GM18511 (cell line): ENCODE measurements around the gene EPS8.

ENCODE experiments used
- ATAC-seq: cut with Tn5 transposase; IDR thresholded peaks from one replicate; pipeline ENCODE4 v1.9.1; 2021; ENCODE audit warnings: mild to moderate bottlenecking, moderate library complexity; ENCODE audit not compliant: unreplicated experiment

Gene EPS8

GRCh38 chr12:15789220-15790171 lies at the start of gene EPS8:
Gene EPS8 (minus strand): TSS chr12:15789388. CDS start chr12:15682951, 106,437 bp downstream.
- ATAC-seq: peak; percentile 91

DNA sequence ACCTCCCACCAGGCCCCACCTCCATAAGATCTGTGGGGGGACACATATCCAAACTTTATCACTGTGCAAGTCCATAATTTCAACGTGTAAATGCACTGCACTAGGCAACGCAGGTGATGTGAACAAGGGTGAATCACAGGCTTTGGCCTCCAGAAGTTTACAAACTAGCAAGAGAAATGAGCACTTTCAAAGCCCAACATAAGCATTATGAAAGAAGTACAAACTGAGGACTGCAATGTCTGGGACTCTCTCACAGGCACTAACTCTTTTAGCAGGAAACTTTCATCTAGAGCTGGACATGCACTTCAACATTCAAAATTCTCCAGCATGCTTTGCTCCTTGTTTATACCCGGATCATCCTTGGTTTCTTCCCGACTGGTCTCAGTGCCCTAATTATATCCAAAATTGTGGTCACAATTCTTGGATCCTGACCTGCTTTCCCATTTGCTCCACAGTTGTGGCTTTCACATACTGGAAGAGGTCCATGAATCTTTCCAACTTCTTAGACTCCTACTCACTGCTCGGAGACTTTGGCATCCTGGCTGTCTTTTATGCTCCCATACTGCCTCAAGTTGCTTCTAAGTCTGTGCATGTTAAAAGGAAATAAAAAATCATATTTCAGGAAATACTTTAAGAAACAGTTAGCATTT lies 48.1 kb upstream of the EPS8 start:
- no peak for ATAC-seq

- no peak for ATAC-seq
Measured at GRCh38 chr12:15834575-15834974, 45.4 kb upstream of the EPS8 start.

DNA sequence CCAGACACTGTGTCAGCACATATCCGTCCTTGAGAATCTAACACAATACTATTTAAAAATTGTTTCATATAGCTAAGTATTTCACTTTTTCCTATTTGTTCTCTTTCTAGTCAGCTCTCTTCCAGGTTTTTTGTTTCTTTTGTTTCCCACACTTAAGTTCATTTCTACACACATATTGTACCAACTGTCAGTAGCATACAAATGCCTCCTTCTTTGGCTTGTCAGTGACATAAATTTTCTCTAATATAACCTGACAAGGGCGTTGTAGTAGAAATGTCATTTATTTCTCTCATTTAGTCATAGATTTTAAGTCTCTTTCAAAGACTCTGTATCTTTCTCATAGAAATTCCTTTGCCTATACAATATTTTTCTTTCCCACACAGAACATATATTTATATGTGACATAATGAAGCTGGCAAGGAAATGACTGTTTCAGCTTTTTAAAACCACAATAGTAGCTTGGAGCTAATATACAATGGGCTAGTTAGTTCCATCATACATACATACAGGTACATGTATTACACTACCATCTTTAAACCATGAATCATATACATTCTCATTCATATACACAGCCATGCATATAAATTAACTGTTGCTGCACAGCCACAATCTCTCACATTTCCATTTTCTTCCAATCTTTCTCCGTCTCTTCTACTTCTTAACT lies 42.3 kb upstream of the EPS8 start:
- ATAC-seq: no peak

DNA sequence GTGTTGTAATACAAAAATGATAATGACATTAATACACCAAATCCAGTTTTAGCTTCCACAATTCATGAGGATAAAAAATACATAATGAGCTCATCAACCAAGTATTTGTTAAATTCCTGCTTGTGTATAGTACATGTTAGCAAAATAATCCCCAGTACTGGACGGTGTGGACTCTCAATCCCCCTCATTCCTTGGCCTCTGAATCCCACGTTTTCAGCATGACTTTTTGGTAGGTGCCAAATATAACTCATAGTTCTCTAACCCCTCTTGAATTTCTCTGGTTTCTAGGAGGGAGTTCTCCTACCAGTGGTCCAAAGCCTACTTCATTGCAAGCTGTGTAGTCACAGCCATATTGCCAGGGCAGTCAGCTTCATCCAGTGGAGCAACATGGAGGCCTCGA lies 41.4 kb upstream of the EPS8 start:
- no peak for ATAC-seq

DNA sequence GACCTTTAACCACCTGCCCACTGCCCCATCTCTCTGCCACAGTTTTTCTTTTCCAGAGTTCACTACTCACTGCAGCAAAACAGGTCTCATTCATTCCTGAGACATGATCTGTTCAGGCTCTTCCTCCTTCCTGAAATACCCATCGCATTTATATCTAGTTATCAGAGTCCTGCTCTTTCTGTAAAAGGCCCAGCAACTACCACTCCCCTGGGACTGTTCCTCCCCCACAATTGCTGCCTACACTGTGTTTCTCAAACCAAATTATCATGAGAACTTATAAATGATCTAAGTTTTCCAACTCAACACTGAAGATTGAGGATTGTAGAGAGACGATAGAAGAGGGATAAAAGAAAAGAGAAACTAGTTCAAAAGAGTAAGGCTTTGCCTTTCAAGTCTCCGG lies 40.8 kb upstream of the EPS8 start:
- no peak for ATAC-seq

DNA sequence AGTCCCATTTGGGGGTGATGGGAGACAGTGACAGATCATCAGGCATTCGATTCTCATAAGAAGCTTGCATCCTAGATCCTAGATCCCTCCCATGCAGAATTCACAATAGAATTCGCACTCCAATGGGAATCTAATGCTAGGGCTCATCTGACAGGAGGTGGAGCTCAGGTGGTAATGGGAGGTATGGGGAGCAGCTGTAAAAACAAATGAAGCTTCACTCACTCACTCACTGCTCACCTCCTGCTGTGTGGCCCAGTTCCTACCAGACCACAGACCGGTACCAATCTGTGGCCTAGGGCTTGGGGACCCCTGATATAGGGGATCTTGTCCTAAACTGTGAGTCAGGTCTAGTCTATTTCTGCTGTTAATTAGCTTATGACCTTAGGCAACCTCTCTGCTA lies 40.1 kb upstream of the EPS8 start:
- no peak for ATAC-seq

GRCh38 chr12:15827136-15827535 lies 37.9 kb upstream of the EPS8 start:
- ATAC-seq: no peak

GRCh38 chr12:15824516-15824915 lies 35.3 kb upstream of the EPS8 start:
- no peak for ATAC-seq

- no peak for ATAC-seq
Measured at GRCh38 chr12:15823360-15824128, 34.4 kb upstream of the EPS8 start.

DNA sequence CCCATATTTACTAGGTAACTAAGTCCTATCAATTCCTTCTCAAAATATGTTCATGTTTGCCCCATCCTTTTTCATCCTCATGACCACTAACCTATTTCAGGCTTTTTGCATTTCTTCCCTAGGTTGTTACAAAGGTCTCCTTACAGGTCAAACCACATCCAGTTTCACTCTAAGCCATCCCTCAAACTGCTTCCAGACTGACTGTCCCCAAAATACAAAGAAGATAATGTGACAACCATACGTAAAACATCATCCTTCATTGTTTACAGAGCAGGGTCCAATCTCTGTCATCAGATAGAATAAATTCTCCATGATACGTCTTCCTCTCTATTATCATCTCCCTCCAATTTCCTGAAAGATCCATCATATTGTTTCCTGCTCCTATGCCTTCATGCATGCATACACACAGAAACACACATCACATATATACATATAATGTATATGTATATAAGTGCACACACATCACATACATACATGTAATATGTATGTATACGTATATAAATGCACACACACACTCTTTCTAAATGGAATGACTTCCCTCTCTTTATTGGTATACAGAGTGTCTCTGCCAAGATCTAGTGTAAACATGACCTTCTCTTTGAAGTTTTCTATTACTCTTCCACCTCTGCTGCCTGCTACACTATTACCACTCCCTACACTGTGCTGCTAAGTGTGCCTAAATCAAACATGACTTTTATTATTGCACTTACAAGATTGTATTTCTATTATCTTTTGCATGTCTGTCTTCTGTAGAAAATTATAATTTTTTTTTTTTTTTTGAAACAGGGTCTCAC lies 30.7 kb upstream of the EPS8 start:
- ATAC-seq: no peak

DNA sequence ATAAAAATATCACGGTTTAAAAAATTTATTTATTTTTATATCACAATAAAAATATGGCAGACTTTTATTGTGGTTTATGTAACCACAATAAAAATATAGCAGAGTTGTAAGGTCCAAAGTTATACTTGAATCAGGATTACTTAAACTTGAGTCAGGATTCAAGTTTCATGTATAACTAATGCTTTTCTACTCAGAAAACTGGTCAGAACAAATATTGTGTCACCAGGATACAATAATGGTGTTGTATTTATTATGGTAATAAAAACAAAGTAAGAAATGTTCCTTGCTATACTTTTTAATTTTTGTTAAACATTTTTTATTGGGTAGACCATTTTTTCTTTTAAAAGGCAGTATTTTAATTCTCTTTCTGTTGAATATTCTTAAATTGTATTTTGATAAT lies 29.2 kb upstream of the EPS8 start:
- ATAC-seq: no peak

DNA sequence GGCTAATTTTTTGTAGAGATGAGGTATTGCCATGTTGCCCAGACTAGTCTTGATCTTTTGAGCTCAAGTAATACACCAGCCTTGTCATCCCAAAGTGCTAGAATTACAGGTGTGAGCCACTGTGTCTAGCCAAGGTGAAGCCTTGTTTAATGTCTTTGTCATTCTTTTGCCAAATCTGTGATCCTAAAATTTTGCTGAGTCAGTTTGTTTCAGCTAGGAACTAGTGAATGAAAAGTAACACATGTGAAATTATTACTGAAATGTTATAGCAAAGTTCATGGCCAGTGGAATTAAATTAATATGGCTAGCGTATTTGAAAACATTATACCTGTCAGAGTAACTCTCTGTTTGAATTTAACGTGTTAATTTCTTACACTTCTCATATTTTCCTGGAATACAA lies 26.5 kb upstream of the EPS8 start:
- no peak for ATAC-seq

GRCh38 chr12:15811214-15812127 lies 22.3 kb upstream of the EPS8 start:
- ATAC-seq: no peak

- ATAC-seq: no peak
Measured at GRCh38 chr12:15808652-15809051, 19.5 kb upstream of the EPS8 start.

DNA sequence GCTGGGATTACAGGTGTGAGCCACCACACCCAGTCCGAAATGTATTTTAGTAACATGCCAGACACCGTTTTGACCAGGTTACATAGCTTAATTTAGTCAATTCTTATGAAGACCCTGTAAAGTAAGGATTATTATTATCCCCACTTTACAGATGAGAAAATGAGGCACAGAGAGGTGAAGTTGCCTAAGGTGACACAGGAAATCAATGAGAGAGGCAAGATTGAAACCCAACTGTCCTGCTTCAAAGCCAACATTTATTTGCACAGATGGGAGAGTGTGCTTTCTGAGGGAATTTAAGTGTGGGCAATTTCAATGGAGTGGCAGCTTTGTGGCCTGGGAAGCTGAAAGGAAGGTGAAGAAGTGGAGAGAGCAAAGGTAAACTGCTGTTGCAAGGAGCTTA lies 19.1 kb upstream of the EPS8 start:
- ATAC-seq: no peak

DNA sequence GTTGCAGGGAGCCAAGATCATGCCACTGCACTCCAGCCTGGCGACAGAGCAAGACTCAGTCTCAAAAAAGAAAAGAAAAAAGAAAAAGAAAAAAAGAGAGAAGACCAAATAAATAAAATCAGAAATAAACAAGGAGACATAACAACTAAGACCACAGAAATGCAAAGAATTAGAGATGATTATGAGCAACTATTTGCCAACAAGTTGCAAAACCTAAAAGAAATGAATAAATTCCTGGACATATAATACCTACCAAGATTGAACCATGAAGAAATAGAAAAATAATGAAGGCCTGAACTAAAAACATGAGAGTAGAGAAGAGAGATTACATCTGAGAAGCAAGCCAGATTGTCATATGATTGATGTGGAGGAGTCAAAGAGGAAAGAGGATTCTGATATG lies 17.6 kb upstream of the EPS8 start:
- no peak for ATAC-seq

GRCh38 chr12:15801770-15802744 lies 12.9 kb upstream of the EPS8 start:
- ATAC-seq: no peak
